Liver (tissue), 3 donors: Measurements from ENCODE around the gene RALGPS1.

Source experiments
- CTCF ChIP-seq: fragments of 150-350 bp; IDR thresholded peaks from 2 replicates; pipeline ENCODE4 v1.5.1; 2017; ENCODE audit warnings: improper control_type of control experiment, low read depth, low read length; ENCODE audit not compliant: missing input control
- HNF4G ChIP-seq: IDR thresholded peaks from 2 replicates; pipeline ENCODE4 v1.6.1; 2016; ENCODE audit warnings: antibody characterized with exemption
- MAX ChIP-seq: IDR thresholded peaks from 2 replicates; pipeline ENCODE4 v1.6.1; 2016; ENCODE audit warnings: antibody characterized with exemption
- REST ChIP-seq: IDR thresholded peaks from 2 replicates; pipeline ENCODE4 v1.6.1; 2016; ENCODE audit warnings: antibody characterized with exemption, mild to moderate bottlenecking
- RXRA ChIP-seq, 2 donors: IDR thresholded peaks; 2 replicates each; pipeline ENCODE4 v1.6.1; 2017 to 2018; ENCODE audit warnings: antibody characterized with exemption in 2 of 2, mild to moderate bottlenecking in 1 of 2
- TAF1 ChIP-seq: conservative IDR thresholded peaks from 2 replicates; pipeline ENCODE4 v1.6.1; 2016; ENCODE audit warnings: antibody characterized with exemption, mild to moderate bottlenecking
- YY1 ChIP-seq: IDR thresholded peaks from 2 replicates; pipeline ENCODE4 v1.6.1; 2016; ENCODE audit warnings: antibody characterized with exemption, mild to moderate bottlenecking
- ZBTB33 ChIP-seq: IDR thresholded peaks from 2 replicates; pipeline ENCODE4 v1.6.1; 2016; ENCODE audit warnings: antibody characterized with exemption
- donor health status: healthy.
- donor health status: healthy.

- TF ChIP-seq CTCF (no peak), YY1 (no peak), MAX (no peak), RXRA (IDR thresholded peaks at IDR 0.05) (no peak), REST (no peak), ZBTB33 (no peak), TAF1 (no peak), HNF4G (no peak)
These were observed 160.3 kb downstream of the RALGPS1 start for GRCh38 chr9:127074561-127075548.
